NCI-H510A treated with DMSO at 0.1 percent for 48 hours (cell line): ENCODE measurements around the gene RGS6.
A peak's percentile ranks its signal among the peaks of the same experiment; 100 is the strongest.

Source experiments
- DNase-seq: peaks from one replicate; lab custom pipeline; 2025; lab: John Stamatoyannopoulos, UW

The RGS6 gene

DNA sequence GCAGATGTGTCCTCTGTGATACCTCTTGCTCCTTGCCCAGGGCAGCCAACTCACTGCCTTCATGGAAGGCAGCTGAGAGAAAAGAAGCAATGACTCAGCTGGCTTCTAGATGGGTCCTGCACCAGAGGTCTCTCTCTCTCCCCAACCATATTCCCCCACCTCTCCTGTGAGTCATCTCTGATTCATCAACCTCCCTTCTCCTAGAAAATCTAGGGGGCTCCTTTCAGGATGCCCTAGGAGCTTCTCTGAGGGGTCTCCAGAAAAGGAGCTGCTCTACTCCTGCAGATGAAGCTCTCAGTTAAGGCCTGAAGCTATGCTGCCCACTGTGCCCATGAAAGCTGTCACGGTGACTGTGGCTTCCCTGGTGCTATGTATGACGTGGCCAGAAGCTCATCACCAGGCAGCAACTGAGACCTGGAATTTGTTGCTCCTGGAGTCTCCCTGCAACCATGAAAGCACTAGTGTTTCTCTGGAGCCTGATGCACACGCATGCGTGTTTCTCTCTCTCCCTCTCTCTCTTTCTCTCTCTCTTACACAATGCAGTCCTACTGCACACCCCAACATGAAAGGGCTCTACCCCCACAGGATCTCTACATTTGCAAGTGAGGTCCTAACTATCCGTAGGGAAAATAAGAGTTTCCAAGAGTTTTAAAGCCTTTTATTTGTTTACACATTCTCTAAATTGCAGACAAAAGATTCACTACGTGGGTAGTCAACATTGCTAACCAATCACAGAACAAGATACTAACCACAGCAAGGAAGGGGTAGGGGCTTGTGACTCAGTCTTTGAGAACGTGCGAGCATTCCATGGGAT is 676.4 kb downstream of the RGS6 start:
- no peak for DNase-seq

DNA sequence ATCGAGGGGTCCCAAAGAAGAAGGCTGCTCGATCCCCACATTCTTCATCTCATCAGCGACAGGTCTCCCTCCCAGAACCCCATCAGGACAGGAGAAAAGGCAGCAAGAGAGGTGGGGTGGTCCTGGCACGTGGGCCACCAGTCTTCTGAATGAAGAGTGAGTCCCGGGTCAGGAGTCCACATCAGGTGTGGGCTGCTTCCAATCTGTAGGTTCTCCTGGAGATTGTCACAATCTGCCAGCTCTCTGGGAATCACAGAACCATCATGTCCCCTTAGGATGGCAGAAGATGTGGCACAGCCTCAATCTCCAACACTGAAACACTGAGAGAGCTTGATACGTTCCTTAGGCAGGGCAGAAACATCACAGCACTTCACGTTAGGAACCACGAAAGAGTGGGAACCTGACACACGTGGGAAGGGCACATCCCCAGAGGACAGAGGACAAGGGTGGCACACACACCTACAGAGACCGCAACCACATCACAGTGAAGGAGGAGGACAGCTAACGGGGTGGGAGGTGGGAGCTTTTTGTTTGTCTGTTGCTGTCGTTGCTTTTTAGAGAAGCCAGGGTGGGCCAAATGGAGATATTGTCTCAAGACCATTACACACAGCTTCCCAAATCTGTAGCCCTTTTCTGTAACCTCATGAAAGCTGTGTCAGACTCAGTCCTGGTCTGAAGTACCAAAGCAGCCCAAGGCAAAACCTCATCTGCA is 677.1 kb downstream of the RGS6 start:
- DNase-seq, result no peak

DNA sequence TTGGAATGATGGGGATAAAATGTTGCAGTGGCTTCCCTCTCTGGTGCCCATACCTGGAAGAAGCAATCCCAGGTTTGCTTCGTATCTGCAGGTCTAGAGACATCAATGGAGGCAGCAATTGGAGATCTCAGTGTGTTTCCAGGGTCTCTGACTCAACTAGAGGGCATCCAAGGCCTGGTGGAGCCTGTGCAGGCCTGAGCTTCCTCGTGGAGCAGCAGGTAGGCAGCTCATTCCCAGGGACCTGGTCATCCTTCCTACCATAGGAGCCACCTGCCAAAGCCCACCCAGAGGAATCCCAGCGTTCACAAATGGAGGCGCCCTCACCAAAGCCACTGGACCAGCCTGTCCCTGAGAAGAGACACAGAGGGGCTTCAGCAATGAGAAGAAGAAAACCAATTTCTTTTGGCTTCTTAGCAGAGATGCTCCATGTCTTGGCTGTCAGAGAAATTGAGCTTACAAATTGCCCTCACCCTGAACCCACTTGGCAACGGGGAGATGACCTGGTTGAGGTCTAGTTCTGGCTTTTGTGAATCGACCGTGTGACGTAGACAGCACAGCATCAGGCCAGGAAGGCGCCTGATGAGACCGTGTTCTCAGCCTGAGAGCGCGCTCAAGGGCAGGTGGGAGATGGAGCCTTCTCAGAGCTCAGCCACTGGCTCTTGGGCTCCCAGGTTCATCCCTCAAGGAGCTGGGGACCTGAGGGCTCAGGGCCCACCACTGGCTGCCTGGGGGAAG is 678.0 kb downstream of the RGS6 start:
- no peak for DNase-seq

DNA sequence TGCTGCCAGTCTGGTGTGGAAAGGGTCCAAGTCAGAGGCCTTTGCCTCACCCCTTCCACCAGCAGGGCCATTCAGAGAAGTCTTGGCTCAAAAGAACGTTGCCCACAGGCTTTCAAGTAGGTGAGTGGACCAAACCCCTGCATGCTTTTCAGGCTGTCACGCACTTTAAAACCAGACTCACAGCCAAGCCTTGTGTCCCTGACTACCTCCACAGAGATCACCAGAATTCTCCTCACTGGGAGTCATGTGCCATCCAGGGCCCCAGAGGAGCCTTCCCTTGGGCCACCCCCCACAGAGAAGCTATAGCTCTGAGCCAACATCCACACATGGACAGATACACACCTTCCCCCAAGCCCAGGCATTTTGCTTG is 678.6 kb downstream of the RGS6 start:
- DNase-seq, result no peak

DNA sequence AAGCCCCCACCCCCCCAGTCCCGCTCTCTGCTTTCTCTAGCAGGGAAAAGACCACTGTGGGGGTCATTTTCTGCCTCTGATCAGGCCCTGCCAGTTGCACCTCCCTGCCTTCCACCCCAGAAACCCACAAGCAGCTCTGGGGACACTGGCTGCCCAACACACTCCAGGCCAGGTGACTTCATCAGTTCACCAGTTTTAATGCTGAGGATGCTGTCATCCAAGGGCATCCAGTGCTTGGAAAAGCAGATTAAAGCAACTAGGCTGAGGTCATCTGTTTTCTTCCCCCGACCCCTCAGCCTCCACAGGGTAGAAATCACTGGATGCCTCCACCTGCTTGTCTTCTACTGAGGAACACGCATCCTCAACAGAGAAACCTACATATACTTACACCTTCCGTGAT is 679.3 kb downstream of the RGS6 start:
- DNase-seq, result no peak

DNA sequence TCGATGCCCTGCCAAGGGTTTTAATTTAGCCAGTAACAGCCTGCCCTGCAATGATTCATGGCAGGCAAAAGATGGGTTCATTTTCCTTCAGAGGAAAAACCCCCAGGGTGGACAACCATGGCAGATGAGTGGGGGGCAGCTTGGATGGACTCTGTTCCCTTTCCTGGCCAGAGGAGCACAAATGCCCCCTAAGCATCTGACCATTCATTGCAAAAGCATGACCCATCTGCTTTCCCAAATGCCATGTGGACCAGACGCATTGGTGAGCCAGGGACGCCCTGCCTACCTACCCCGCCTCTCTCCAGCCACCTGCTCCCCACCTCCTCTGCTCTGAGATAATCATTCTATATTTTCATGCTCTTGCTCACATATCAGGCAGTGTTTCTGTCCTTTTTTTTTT is 679.8 kb downstream of the RGS6 start:
- DNase-seq, result no peak

DNA sequence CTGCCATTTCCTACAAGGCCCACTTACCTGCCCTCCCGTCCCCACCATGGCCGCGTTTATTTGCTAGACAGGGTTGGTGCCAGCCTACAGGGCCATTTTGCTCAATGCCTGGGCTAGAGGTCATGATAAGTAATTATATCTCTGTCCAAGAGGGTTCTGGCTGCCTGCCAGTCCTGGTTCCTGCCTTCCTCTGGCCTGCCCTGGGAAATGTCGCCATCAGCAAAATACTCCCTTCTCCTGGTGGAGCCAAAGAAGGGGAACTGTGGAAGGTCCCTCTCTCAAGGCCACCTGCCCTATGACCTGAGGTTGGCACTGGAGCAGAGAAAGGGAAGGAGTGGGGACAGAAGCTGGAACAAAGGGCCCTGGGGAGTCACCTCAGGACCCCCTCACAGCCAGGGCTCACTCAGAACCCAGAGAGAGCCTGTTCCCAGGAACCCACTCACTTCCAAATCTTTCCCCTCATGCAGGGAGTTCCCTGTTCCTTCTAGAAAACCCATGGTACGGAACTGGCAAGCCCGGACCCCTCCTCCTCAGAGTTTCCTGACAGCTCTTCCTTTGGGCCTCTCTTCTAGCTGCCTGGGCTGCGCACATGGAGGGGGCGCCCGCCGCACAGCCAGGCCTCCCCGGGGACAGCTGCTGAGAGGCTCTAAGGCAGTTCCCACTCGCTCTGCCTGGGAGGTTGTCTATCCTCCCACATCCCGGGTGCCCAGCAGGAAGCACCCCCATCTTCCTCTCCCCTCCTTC is 681.2 kb downstream of the RGS6 start:
- DNase-seq, result peak; percentile 35

DNA sequence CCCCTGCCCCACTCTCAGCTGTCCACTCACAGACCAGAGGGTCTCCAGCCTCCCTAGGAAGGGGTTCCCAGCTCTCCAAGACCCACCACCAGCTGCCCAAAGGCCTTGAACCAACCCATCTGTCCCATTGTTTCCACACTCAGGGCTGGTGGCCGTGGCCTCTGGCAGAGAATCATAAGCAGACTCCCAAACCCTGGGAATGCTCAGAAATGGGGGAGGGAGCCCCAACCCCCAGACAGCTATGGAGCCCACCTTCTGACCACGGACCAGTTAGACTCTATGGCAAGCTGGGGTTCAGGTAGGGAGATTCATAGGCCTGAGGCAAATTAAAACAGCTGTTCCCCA is 681.7 kb downstream of the RGS6 start:
- DNase-seq, result no peak

DNA sequence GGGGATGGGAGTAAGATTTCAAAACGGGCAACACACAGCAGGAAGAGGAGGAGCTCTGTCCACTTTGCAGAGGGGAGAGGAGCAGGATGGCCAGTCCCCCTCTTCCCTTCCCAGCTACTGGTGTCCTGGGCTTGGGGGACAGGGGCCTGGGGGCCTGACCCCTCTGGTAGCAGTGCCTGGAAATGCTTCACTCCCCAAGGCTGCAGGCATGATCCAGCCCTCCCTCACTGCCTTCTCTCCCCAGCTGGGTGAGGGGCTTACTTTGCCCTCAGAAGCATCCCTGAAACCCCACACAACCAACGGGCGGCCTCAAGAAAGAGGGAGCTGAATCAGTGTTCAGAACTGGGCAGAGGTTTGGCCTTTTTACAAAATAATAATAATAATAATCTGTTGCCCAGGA is 682.1 kb downstream of the RGS6 start:
- no peak for DNase-seq

DNA sequence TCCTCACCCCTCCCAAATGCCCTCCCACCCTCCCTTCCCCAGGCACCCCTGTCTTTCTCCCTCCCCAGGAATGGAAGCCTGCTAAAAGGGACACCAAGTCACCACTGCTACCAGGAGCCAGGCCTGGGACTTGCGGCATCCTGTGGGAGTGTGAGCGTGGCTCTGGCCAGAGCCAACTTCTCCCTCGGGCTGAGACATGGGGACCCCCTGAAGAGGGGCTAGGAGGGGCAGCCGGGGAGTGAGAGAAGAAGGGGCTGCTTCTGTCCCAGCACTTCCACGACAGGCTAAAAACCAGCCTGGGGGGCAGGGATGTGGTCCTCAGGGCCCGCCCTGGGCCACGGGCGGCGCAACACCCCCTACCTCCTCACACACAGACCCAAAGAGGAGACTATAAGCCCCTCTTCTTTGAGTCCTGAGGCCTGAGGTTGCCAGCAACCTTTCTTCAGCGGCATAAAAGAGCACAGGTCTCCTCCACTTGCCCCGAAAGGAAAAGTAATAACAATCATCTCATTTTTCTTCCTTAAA is 682.7 kb downstream of the RGS6 start:
- DNase-seq, result no peak

DNA sequence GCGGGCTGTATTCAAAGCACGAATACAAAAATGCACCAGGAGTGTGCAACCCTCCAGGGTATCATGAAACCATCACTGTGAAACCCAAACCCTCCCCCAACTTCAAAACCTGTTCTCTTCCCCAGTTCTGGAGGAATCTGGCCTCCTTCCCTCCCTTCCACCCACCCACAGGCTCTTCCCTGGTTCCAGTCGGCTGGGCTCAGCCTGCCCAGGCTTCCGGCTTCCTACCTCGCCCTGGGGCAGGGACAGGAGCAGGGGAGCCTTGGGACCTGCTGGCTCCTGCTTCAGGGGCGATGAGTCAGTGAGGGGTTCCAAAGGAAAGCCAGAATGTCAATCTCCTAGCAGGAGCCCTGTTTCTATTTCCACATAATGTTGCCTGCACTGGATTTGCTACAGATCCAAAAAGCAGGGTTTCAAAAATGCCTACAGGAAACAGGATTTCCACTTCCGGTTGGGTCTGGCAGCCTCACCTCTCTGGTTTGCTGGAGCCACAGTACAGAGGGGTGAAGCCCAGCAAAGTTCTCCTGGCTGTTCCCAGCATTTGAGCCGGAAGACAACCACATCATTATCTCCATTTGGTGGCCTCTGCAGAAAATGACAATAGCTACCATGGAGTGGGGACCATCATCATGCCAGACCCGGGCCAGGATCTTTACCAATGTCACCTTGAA is 683.4 kb downstream of the RGS6 start:
- no peak for DNase-seq
